Endothelial cell of umbilical vein (primary cell): ENCODE data around the gene FRMD6. TPM values are rescaled to one million over a fixed set of nuclear protein-coding genes. Genes with fewer than 3 reads are reported as not detected.

ENCODE experiments used
- BruUV-seq: library from RNA; stranded (reverse); fragments of 400-500 nt; replicated peaks from 2 replicates; lab custom pipeline; 2021; lab: Mats Ljungman, UMichigan
- CTCF ChIA-PET: fragments of 300-600, 350-600 bp; sonication (Branson Sonifier 250); formaldehyde crosslinking; loops from one replicate; lab custom pipeline; 2021; ENCODE audit warnings: antibody characterized with exemption, inconsistent platforms; lab: Charles Lee
- POLR2A ChIA-PET: fragments of 300-600, 350-600 bp; sonication (Branson Sonifier 250); formaldehyde crosslinking; loops from one replicate; lab custom pipeline; 2021; ENCODE audit warnings: antibody characterized with exemption, inconsistent platforms; lab: Charles Lee
- DNase-seq: peaks from one replicate; pipeline ENCODE4 v3.0.0-alpha.2; 2011; ENCODE audit warnings: low read depth, low spot score
- FAIRE-seq: peaks from 2 replicates; lab custom pipeline; 2011; peaks lifted over from hg19 to GRCh38; lab: Jason Lieb, UNC
- H2AFZ ChIP-seq: 2 replicates; pipeline ENCODE4 v1.6.0; 2012; ENCODE audit warnings: low read depth, low read length, control low read depth, inconsistent platforms
- H3K27ac ChIP-seq: 2 replicates; pipeline ENCODE4 v1.5.1; 2011; ENCODE audit warnings: low read depth, mild to moderate bottlenecking, control low read depth, low read length, moderate library complexity; ENCODE audit not compliant: insufficient read depth
- H3K27me3 ChIP-seq, 2 experiments: 2 replicates each; pipeline versions ENCODE4 v1.6.0 to v1.6.1; 2011; ENCODE audit warnings: low read length in 2 of 2, mixed read lengths in 1 of 2; ENCODE audit not compliant: control insufficient read depth in 2 of 2, insufficient read depth in 2 of 2
- H3K36me3 ChIP-seq, 2 experiments: 2 replicates in 1 of 2; 3 replicates in 1 of 2; pipeline ENCODE4 v1.5.1; 2011; ENCODE audit warnings: low read length in 2 of 2, mild to moderate bottlenecking in 1 of 2, moderate library complexity in 1 of 2; ENCODE audit not compliant: control insufficient read depth in 2 of 2, insufficient read depth in 2 of 2; ENCODE audit errors: extremely low read depth in 1 of 2
- H3K4me1 ChIP-seq: 3 replicates; pipeline ENCODE4 v1.5.1; 2011; ENCODE audit warnings: mild to moderate bottlenecking, low read length; ENCODE audit not compliant: control insufficient read depth, insufficient read depth; ENCODE audit errors: extremely low read depth
- H3K4me2 ChIP-seq: 2 replicates; pipeline ENCODE4 v1.6.1; 2011; ENCODE audit warnings: low read length, control low read depth, mixed read lengths; ENCODE audit not compliant: insufficient read depth
- H3K4me3 ChIP-seq, 3 experiments: fragments of 200-600 bp in 1 of 3; sonication (generic), shearing (Covaris generic) in 1 of 3; replicated peaks in 1 of 3; 2 replicates each; pipeline ENCODE4 v1.5.1; 2011 to 2016; ENCODE audit warnings: control low read depth in 3 of 3, low read length in 3 of 3, mild to moderate bottlenecking in 2 of 3, inconsistent platforms in 1 of 3, low read depth in 1 of 3, moderate library complexity in 1 of 3; ENCODE audit not compliant: insufficient read depth in 1 of 3
- H3K79me2 ChIP-seq: 2 replicates; pipeline ENCODE4 v1.6.0; 2012; ENCODE audit warnings: low read length, inconsistent platforms; ENCODE audit not compliant: control insufficient read depth, insufficient read depth
- H3K9ac ChIP-seq: replicated peaks from 2 replicates; pipeline ENCODE3; 2011; ENCODE audit warnings: low read length, control low read depth; ENCODE audit not compliant: insufficient read depth; ENCODE audit errors: extremely low read depth
- H3K9me1 ChIP-seq: replicated peaks from 3 replicates; pipeline ENCODE4 v1.6.0; 2011; ENCODE audit warnings: mild to moderate bottlenecking, low read length; ENCODE audit not compliant: control insufficient read depth, insufficient read depth; ENCODE audit errors: extremely low read depth
- H3K9me3 ChIP-seq: replicated peaks from 2 replicates; pipeline ENCODE4 v1.5.1; 2012; ENCODE audit warnings: low read length, inconsistent platforms; ENCODE audit not compliant: control insufficient read depth, insufficient read depth
- H4K20me1 ChIP-seq: replicated peaks from 2 replicates; pipeline ENCODE3; 2011; ENCODE audit warnings: mild to moderate bottlenecking, low read length; ENCODE audit not compliant: control insufficient read depth, insufficient read depth; ENCODE audit errors: extremely low read depth
- CTCF ChIP-seq, 2 donors: IDR thresholded peaks; 1 replicate in 1 of 2; 2 replicates in 1 of 2; pipeline ENCODE4 v1.5.1; 2011; ENCODE audit warnings: low read length in 2 of 2, mild to moderate bottlenecking in 2 of 2, moderate library complexity in 2 of 2, control low read depth in 1 of 2, inconsistent platforms in 1 of 2, low read depth in 1 of 2; ENCODE audit not compliant: insufficient read depth in 1 of 2; ENCODE audit errors: extremely low read depth in 1 of 2
- EZH2 ChIP-seq: IDR thresholded peaks from 2 replicates; pipeline ENCODE4 v1.6.1; 2012; ENCODE audit warnings: borderline replicate concordance, low read depth, mild to moderate bottlenecking, moderate library complexity, low read length, inconsistent platforms; ENCODE audit not compliant: severe bottlenecking
- FOS ChIP-seq: IDR thresholded peaks from 2 replicates; pipeline ENCODE4 v1.6.1; 2011; ENCODE audit warnings: mild to moderate bottlenecking, low read length, moderate library complexity, borderline replicate concordance; ENCODE audit not compliant: insufficient read depth
- GATA2 ChIP-seq: IDR thresholded peaks from 2 replicates; pipeline ENCODE4 v1.7.0; 2011; ENCODE audit warnings: low read depth, mild to moderate bottlenecking, moderate library complexity, mixed read lengths, low read length; ENCODE audit not compliant: insufficient read length, insufficient read depth
- JUN ChIP-seq: IDR thresholded peaks from 2 replicates; pipeline ENCODE4 v1.6.1; 2011; ENCODE audit warnings: borderline replicate concordance, low read depth; ENCODE audit not compliant: insufficient read length, insufficient read depth
- MYC ChIP-seq: IDR thresholded peaks from one replicate; pipeline ENCODE4 v1.6.1; 2011; ENCODE audit warnings: mild to moderate bottlenecking, low read depth, low read length
- POLR2AphosphoS5 ChIP-seq: IDR thresholded peaks from 2 replicates; pipeline ENCODE4 v1.6.1; 2012; ENCODE audit warnings: low read depth, mild to moderate bottlenecking, control low read depth, low read length, moderate library complexity; ENCODE audit not compliant: insufficient read depth
- dilution Hi-C: fragments of 300-500 bp; cut with MboI; formaldehyde crosslinking; loops from one replicate; pipeline ENCODE4 v1.15.0; 2019; ENCODE audit warnings: low sequenced_read_pairs; ENCODE audit not compliant: extremely low pct_ligation_motif_present
- intact Hi-C: fragments of 100-400 bp; cut with micrococcal nuclease; formaldehyde crosslinking; loops from one replicate; pipeline ENCODE4 v1.10.0; 2022
- polyA plus RNA-seq, 4 experiments: library from polyadenylated mRNA; depleted of rRNA in 3 of 4; stranded (reverse) in 3 of 4; unstranded in 1 of 4; fragments of >200 nt; gene quantifications; 2 replicates each; pipeline versions ENCODE4 v1.2.1 to v1.2.3, GENCODE V29; 2011 to 2012; ENCODE audit warnings: missing spikeins in 1 of 4
- total RNA-seq: library from RNA; stranded (reverse); gene quantifications from 2 replicates; pipeline ENCODE4 v1.2.3, GENCODE V29; 2021

FRMD6 gene
- total and polyA plus RNA-seq, 2 donors (not counting 3 experiments of a cell fraction or from before 2014, with no cell fraction given): 69.0 to 97.1 TPM

- Histone ChIP-seq H3K9me3 (no peaks in the 10 kb centered on the region), H3K9ac (no peak overlapping the region), H2AFZ (no peak overlapping the region), H3K4me3 (no peak overlapping the region), H3K79me2 (no peaks in the 10 kb centered on the region), H4K20me1 (no peaks in the 10 kb centered on the region), H3K27me3 (no peaks in the 10 kb centered on the region), H3K4me1 (peaks cover 9% of the 10 kb centered on the region), H3K9me1 (no peaks in the 10 kb centered on the region), H3K27ac (no peak overlapping the region), H3K4me2 (no peak overlapping the region), H3K36me3 (no peaks in the 10 kb centered on the region)
- DNase-seq (no peak), FAIRE-seq (no peak)
- TF ChIP-seq POLR2AphosphoS5 (no peak), MYC (no peak), CTCF (IDR thresholded peaks at IDR 0.05; ENCODE audit: extremely low read depth in 1 of 2, insufficient read depth in 1 of 2, low read depth in 1 of 2, low read length in 2 of 2) (no peak), FOS (no peak), EZH2 (no peak), GATA2 (no peak), JUN (no peak)
- POLR2A ChIA-PET: interaction anchor here (1.2 kb wide), 1 partner anchor 30 kb away, joined by 4 read pairs; the partner anchor contains the start of gene FRMD6
- BruUV-seq: no TSS peak
- CTCF ChIA-PET: interaction anchor here (0.8 to 1.2 kb wide), 2 partner anchors 13 to 14 kb away, joined by 4 read pairs; no protein-coding TSS in a partner anchor
- dilution Hi-C loops (no loop called here), intact Hi-C loops (no loop called here)
Observed at GRCh38 chr14:51621654-51622053, 30.1 kb upstream of the FRMD6 start.
